ENCODE measurements around the gene NELL2. TPM values are rescaled to one million over a fixed set of nuclear protein-coding genes. Genes with fewer than 3 reads are reported as not detected.

NELL2 gene
- total RNA-seq, 2 donors from 2014 or later, result 0.63 to 6.0 TPM

- Histone ChIP-seq H3K9me3 (peaks cover 17% of the 10 kb centered on the region), H3K4me3 (no peak overlapping the region), H3K27ac (no peak overlapping the region), H3K27me3 (replicated peaks; ENCODE audit: insufficient read depth) (no peaks in the 10 kb centered on the region), H3K36me3 (no peaks in the 10 kb centered on the region), H3K4me1 (ENCODE audit: control insufficient read depth in 1 of 2, low read depth in 2 of 2) (no peaks in the 10 kb centered on the region)
- DNase-seq (ENCODE audit: low spot score), result no peak
- no peak for ATAC-seq (ENCODE audit: insufficient number of reproducible peaks, low FRiP score, low read depth)
- TF ChIP-seq CTCF (IDR thresholded peaks at IDR 0.05), result no peak
Observed at GRCh38 chr12:44728566-44728965, 147.5 kb downstream of the NELL2 start.

- Histone ChIP-seq H3K36me3 (no peaks in the 10 kb centered on the region), H3K4me3 (no peak overlapping the region), H3K27ac (no peak overlapping the region), H3K27me3 (replicated peaks; ENCODE audit: insufficient read depth) (no peaks in the 10 kb centered on the region), H3K9me3 (no peaks in the 10 kb centered on the region), H3K4me1 (ENCODE audit: control insufficient read depth in 1 of 2, low read depth in 2 of 2) (no peaks in the 10 kb centered on the region)
- TF ChIP-seq CTCF (IDR thresholded peaks at IDR 0.05), result no peak
- DNase-seq (ENCODE audit: low spot score), result no peak
- no peak for ATAC-seq (ENCODE audit: insufficient number of reproducible peaks, low FRiP score, low read depth)
Observed at GRCh38 chr12:44720265-44720664, 155.8 kb downstream of the NELL2 start.

- H3K36me3 ChIP-seq, result no peaks in the 10 kb centered on the region
- H3K27ac ChIP-seq, result no peak overlapping the region
- H3K27me3 ChIP-seq (replicated peaks; ENCODE audit: insufficient read depth), result no peaks in the 10 kb centered on the region
- ATAC-seq (ENCODE audit: insufficient number of reproducible peaks, low FRiP score, low read depth) (no peak), DNase-seq (ENCODE audit: low spot score) (no peak)
- no peaks in the 10 kb centered on the region for H3K9me3 ChIP-seq
- no peak for TF ChIP-seq CTCF (IDR thresholded peaks at IDR 0.05)
- no peaks in the 10 kb centered on the region for H3K4me1 ChIP-seq (ENCODE audit: control insufficient read depth in 1 of 2, low read depth in 2 of 2)
- H3K4me3 ChIP-seq, result no peak overlapping the region
Observed at GRCh38 chr12:44717612-44718011, 158.5 kb downstream of the NELL2 start.

- no peak overlapping the region for H3K4me3 ChIP-seq
- H3K36me3 ChIP-seq, result no peaks in the 10 kb centered on the region
- no peak for ATAC-seq (ENCODE audit: insufficient number of reproducible peaks, low FRiP score, low read depth)
- no peak for DNase-seq (ENCODE audit: low spot score)
- no peaks in the 10 kb centered on the region for H3K27me3 ChIP-seq (replicated peaks; ENCODE audit: insufficient read depth)
- no peak overlapping the region for H3K27ac ChIP-seq
- no peaks in the 10 kb centered on the region for H3K4me1 ChIP-seq (ENCODE audit: control insufficient read depth in 1 of 2, low read depth in 2 of 2)
- H3K9me3 ChIP-seq, result no peaks in the 10 kb centered on the region
- no peak for TF ChIP-seq CTCF (IDR thresholded peaks at IDR 0.05)
Observed at GRCh38 chr12:44716711-44717110, 159.4 kb downstream of the NELL2 start.

GRCh38 chr12:44711736-44712135, 164.4 kb downstream of the NELL2 start:
- DNase-seq (ENCODE audit: low spot score) (no peak), ATAC-seq (ENCODE audit: insufficient number of reproducible peaks, low FRiP score, low read depth) (no peak)
- H3K4me1 ChIP-seq (ENCODE audit: control insufficient read depth in 1 of 2, low read depth in 2 of 2), result no peaks in the 10 kb centered on the region
- TF ChIP-seq CTCF (IDR thresholded peaks at IDR 0.05), result no peak
- no peak overlapping the region for H3K4me3 ChIP-seq
- H3K9me3 ChIP-seq, result no peaks in the 10 kb centered on the region
- no peaks in the 10 kb centered on the region for H3K36me3 ChIP-seq
- H3K27me3 ChIP-seq (replicated peaks; ENCODE audit: insufficient read depth), result no peaks in the 10 kb centered on the region
- no peak overlapping the region for H3K27ac ChIP-seq
